HCT116 (cell line): ENCODE data around the gene SRGAP1.
"Not testable (repeated sequence)": the region's sequence is repeated elsewhere in the genome, so short reads cannot be mapped to it uniquely, and the experiment has no call there.

Experiments
- EZH2 ChIP-seq: fragments of 200-600 bp; sonication (generic); IDR thresholded peaks from 2 replicates; pipeline ENCODE4 v1.6.1; 2017; ENCODE audit warnings: antibody characterized with exemption, mixed run types
- POLR2A ChIP-seq: IDR thresholded peaks from 2 replicates; pipeline ENCODE4 v1.7.0; 2011; ENCODE audit warnings: borderline replicate concordance; ENCODE audit not compliant: insufficient read depth, insufficient read length; ENCODE audit errors: extremely low read depth
- RAD21 ChIP-seq: IDR thresholded peaks from 2 replicates; pipeline ENCODE4 v1.6.1; 2012; ENCODE audit warnings: low read depth, mild to moderate bottlenecking
- ZFX ChIP-seq: fragments of 450-650 bp; IDR thresholded peaks from 2 replicates; pipeline ENCODE4 v1.6.1; 2017
- ZNF274 ChIP-seq: fragments of 200-500 bp; sonication (Bioruptor generic); IDR thresholded peaks from 2 replicates; pipeline ENCODE4 v1.6.1; 2014; ENCODE audit warnings: mild to moderate bottlenecking, low read depth, low read length, inconsistent platforms
- TF ChIP-seq, protein P1 (sequence below), 3 experiments: fragments of 200-600 bp in 1 of 3; sonication (generic) in 1 of 3; IDR thresholded peaks in 2 of 3; conservative IDR thresholded peaks in 1 of 3; 2 replicates each; pipeline ENCODE4 v1.5.1; 2012 to 2017; ENCODE audit warnings: low read depth in 2 of 3, low read length in 2 of 3, antibody characterized with exemption in 1 of 3, borderline replicate concordance in 1 of 3, control low read depth in 1 of 3, mild to moderate bottlenecking in 1 of 3, mixed read lengths in 1 of 3, mixed run types in 1 of 3, moderate library complexity in 1 of 3; ENCODE audit not compliant: insufficient read depth in 1 of 3
- TF ChIP-seq, protein P2 (sequence below): IDR thresholded peaks from 2 replicates; pipeline ENCODE4 v1.6.1; 2012

DNA sequence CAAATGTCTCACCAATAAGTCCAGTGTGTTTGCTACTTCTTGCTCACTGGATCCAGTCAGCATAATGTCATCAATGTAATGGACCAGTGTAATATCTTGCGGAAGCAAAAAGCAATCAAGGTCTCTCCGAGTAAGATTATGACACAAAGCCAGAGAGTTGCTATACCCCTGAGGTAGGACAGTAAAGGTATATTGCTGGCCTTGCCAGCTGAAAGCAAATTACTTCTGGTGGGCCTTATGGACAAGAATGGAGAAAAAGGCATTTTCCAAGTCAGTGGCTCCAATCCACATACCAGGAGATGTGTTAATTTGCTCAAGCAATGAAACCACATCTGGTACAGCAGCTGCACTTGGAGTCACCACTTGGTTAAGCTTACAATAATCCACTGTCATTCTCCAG is 288.2 kb downstream of the SRGAP1 start:
- TF ChIP-seq EZH2, POLR2A, ZNF274, ZFX, RAD21: not testable (repeated sequence)
- TF ChIP-seq, protein P1, sequence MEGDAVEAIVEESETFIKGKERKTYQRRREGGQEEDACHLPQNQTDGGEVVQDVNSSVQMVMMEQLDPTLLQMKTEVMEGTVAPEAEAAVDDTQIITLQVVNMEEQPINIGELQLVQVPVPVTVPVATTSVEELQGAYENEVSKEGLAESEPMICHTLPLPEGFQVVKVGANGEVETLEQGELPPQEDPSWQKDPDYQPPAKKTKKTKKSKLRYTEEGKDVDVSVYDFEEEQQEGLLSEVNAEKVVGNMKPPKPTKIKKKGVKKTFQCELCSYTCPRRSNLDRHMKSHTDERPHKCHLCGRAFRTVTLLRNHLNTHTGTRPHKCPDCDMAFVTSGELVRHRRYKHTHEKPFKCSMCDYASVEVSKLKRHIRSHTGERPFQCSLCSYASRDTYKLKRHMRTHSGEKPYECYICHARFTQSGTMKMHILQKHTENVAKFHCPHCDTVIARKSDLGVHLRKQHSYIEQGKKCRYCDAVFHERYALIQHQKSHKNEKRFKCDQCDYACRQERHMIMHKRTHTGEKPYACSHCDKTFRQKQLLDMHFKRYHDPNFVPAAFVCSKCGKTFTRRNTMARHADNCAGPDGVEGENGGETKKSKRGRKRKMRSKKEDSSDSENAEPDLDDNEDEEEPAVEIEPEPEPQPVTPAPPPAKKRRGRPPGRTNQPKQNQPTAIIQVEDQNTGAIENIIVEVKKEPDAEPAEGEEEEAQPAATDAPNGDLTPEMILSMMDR (IDR thresholded peaks at IDR 0.05 in 2 of 3, conservative IDR thresholded peaks at IDR 0.05 in 1 of 3; ENCODE audit: borderline replicate concordance in 1 of 3, insufficient read depth in 1 of 3, low read depth in 2 of 3, low read length in 2 of 3): not testable (repeated sequence)
- TF ChIP-seq, protein P2, sequence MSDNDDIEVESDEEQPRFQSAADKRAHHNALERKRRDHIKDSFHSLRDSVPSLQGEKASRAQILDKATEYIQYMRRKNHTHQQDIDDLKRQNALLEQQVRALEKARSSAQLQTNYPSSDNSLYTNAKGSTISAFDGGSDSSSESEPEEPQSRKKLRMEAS: not testable (repeated sequence)
